ENCODE data around the gene GNAI1.

DNA sequence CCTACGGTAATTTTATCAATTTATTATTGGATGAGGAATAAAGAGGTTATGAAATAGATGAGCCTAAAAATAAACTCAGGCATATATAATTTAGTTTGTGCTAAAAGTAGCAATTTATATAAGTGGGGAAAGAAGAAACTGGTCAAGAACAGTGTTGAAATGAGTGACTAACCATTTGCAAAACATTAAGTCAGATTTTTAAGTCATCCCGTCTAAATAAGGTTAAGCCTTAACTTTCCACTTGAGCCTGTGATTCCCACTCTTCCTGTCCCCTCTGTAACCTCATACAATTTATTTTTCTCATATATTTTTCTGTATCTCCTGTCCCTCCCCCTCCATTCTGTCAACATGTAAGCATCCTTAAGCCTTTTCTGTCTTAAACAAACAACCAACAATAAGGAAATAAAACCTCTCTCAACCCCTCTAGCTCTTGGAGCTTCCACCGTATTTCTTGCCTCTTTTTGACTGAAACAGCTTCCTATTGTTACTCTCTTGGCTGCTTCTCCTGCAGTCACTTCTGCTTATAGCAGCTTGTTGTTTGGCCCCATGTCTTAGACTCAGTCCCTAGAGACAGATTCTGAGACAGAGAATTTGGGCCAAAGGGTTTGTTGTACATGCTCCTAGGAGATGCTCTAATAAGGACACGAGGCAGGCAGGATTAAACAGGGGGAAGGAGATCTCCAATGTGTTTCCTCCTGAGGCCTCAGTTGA is 109.7 kb downstream of the GNAI1 start:
- TF ChIP-seq, protein P1, sequence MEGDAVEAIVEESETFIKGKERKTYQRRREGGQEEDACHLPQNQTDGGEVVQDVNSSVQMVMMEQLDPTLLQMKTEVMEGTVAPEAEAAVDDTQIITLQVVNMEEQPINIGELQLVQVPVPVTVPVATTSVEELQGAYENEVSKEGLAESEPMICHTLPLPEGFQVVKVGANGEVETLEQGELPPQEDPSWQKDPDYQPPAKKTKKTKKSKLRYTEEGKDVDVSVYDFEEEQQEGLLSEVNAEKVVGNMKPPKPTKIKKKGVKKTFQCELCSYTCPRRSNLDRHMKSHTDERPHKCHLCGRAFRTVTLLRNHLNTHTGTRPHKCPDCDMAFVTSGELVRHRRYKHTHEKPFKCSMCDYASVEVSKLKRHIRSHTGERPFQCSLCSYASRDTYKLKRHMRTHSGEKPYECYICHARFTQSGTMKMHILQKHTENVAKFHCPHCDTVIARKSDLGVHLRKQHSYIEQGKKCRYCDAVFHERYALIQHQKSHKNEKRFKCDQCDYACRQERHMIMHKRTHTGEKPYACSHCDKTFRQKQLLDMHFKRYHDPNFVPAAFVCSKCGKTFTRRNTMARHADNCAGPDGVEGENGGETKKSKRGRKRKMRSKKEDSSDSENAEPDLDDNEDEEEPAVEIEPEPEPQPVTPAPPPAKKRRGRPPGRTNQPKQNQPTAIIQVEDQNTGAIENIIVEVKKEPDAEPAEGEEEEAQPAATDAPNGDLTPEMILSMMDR (IDR thresholded peaks at IDR 0.05; ENCODE audit: borderline replicate concordance, extremely low read depth, low read length, poor library complexity, severe bottlenecking): no peak
- no peak for TF ChIP-seq EZH2 (IDR thresholded peaks at IDR 0.05; ENCODE audit: borderline replicate concordance, low read depth, low read length, severe bottlenecking)
